Measurements from ENCODE around the gene RAB11FIP2.

The RAB11FIP2 gene

GRCh38 chr10:117980755-117981702 is 65.7 kb downstream of the RAB11FIP2 start:
- no peak for DNase-seq

- DNase-seq = no peak
Measured at GRCh38 chr10:117980216-117980615, 66.5 kb downstream of the RAB11FIP2 start.

GRCh38 chr10:117972168-117972837 is 74.4 kb downstream of the RAB11FIP2 start:
- no peak for DNase-seq

- no peak for DNase-seq
Measured at GRCh38 chr10:117970962-117971361, 75.8 kb downstream of the RAB11FIP2 start.

- DNase-seq = no peak
Measured at GRCh38 chr10:117969592-117969991, 77.1 kb downstream of the RAB11FIP2 start.

- no peak for DNase-seq
Measured at GRCh38 chr10:117968354-117969182, 78.2 kb downstream of the RAB11FIP2 start.

- DNase-seq = no peak
Measured at GRCh38 chr10:117967149-117967650, 79.5 kb downstream of the RAB11FIP2 start.

GRCh38 chr10:117965984-117966383 is 80.8 kb downstream of the RAB11FIP2 start:
- no peak for DNase-seq

GRCh38 chr10:117964536-117964935 is 82.2 kb downstream of the RAB11FIP2 start:
- no peak for DNase-seq

GRCh38 chr10:117960345-117960935 is 86.3 kb downstream of the RAB11FIP2 start:
- no peak for DNase-seq

- no peak for DNase-seq
Measured at GRCh38 chr10:117956972-117957371, 89.8 kb downstream of the RAB11FIP2 start.

GRCh38 chr10:117955176-117955575 is 91.6 kb downstream of the RAB11FIP2 start:
- no peak for DNase-seq
